SK-N-MC (cell line): ENCODE measurements around the gene TRIM32.

Experiments
- EZH2 ChIP-seq: fragments of 200-600 bp; sonication (generic); IDR thresholded peaks from one replicate; pipeline ENCODE4 v1.6.1; 2017; ENCODE audit warnings: antibody characterized with exemption
- FOXP2 ChIP-seq: optimal IDR thresholded peaks from 2 replicates; pipeline ENCODE3; 2011; ENCODE audit warnings: mild to moderate bottlenecking, moderate library complexity; ENCODE audit not compliant: insufficient read depth; ENCODE audit errors: extremely low read length, control extremely low read depth
- POLR2AphosphoS5 ChIP-seq: IDR thresholded peaks from 2 replicates; pipeline ENCODE4 v1.6.1; 2012; ENCODE audit warnings: mild to moderate bottlenecking, low read depth, low read length, borderline replicate concordance

DNA sequence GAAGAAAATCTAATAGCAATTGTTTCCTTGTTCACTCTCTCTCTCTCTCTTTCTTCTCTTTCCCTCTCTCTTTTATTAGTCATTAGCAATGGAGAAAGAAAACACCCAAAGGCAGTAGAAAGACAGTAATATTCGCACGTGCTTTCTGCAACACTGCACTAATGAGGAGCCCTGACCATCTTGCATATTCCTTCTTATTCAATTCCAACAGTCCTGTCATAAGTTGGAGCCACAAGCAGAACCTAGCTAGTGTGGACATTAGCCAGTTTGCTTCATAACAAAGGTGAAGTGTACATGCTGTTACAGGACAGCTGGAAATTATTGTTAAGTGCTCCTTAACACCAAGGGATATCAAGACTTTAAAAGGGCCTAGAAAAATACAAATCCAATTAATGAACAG lies 63.4 kb downstream of the TRIM32 start:
- TF ChIP-seq POLR2AphosphoS5 (no peak), EZH2 (no peak), FOXP2 (no peak)
